SH-SY5Y (cell line): Measurements from ENCODE around the gene SLC13A4.

ENCODE experiments used
- GATA2 ChIP-seq: IDR thresholded peaks from 2 replicates; pipeline ENCODE4 v1.6.1; 2011; ENCODE audit warnings: mild to moderate bottlenecking, low read depth, low read length
- GATA3 ChIP-seq: IDR thresholded peaks from 2 replicates; pipeline ENCODE4 v1.6.1; 2011; ENCODE audit warnings: low read depth, mild to moderate bottlenecking, low read length, moderate library complexity

DNA sequence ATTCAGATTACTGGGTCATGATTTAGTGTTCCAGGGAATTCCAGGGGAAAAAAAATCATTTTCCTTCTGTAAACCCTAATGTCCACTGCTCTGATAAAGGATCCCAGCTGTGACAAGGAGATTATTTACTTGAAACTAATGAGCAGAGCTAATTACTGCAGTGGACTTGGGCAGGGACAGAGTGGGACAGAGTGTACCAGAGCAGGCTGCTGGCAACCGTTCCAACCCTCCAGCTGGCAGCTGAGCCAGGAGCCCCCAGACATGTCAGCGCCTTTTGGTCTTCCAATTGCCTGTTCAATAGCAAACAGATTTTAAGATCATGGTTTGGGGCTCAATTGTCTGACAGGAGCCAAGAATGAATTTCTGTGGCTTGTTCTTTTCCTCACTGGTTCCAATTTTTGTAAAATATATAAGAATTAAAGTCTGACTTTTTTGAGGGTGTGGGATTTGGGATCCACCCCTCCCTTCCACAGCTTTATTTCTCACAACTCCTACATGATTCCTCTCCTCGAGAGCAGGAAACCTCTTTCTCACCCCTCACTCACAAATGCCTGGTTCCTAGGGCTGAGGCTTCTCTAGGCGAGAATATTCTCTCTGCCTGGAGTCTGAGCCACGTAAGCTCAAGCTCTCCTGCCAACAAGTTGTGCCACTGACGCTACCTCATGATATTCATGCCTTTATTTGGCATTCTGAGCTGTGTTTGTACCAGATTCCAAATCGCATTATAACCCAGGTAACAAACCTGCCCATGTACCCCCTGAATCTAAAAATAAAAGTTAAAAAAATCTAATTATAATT is 41.2 kb upstream of the SLC13A4 start:
- TF ChIP-seq GATA2: no peak
- TF ChIP-seq GATA3: no peak
